Measurements from ENCODE around the gene GRM3. TPM values are rescaled to one million over a fixed set of nuclear protein-coding genes. Genes with fewer than 3 reads are reported as not detected.

GRM3 gene
- total RNA-seq, 3 donors from 2014 or later (not counting 1 experiment from before 2014, with no cell fraction given) = not detected

DNA sequence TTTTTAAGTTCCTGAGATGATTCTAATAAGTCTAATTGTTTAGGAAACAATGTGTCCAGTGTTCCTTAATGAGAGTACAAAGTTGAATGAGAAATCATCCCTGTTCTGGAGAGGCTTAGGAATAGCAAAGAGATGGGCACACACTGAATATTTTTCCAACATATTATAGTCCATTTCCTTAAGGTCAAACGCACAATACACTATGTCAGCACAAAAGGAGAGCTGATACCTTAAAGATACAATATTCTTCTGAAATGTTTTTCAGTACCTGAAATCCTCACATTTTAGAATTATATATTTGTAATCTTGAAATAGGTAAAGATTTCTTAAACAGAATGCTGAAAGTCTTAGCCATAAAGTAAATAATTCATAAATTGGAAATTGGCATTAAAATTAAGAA, 183.2 kb downstream of the GRM3 start:
- Mint-ChIP-seq H3K27ac (no peak overlapping the region), H3K4me3 (no peak overlapping the region), H3K27me3 (ENCODE audit: low read depth in 2 of 2) (peaks cover 0 to 3% of the 10 kb centered on the region in 2 donors), H3K9me3 (no peaks in the 10 kb centered on the region), H3K36me3 (no peaks in the 10 kb centered on the region), H3K4me1 (no peaks in the 10 kb centered on the region)
- ATAC-seq (no peak), DNase-seq (no peak)
- no peaks in the 10 kb centered on the region for H3K4me1 ChIP-seq (ENCODE audit: control insufficient read depth, insufficient read depth, low read length)
- H3K4me3 ChIP-seq (ENCODE audit: low read length) = no peak overlapping the region
- WGBS (ENCODE audit: insufficient coverage) = no CpG with 5 or more reads among the region's 1 CpG
- H3K27me3 ChIP-seq (ENCODE audit: control insufficient read depth, insufficient read depth, low read length) = no peaks in the 10 kb centered on the region
- TF ChIP-seq, protein P1, sequence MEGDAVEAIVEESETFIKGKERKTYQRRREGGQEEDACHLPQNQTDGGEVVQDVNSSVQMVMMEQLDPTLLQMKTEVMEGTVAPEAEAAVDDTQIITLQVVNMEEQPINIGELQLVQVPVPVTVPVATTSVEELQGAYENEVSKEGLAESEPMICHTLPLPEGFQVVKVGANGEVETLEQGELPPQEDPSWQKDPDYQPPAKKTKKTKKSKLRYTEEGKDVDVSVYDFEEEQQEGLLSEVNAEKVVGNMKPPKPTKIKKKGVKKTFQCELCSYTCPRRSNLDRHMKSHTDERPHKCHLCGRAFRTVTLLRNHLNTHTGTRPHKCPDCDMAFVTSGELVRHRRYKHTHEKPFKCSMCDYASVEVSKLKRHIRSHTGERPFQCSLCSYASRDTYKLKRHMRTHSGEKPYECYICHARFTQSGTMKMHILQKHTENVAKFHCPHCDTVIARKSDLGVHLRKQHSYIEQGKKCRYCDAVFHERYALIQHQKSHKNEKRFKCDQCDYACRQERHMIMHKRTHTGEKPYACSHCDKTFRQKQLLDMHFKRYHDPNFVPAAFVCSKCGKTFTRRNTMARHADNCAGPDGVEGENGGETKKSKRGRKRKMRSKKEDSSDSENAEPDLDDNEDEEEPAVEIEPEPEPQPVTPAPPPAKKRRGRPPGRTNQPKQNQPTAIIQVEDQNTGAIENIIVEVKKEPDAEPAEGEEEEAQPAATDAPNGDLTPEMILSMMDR (IDR thresholded peaks at IDR 0.05) = no peak
- no peak overlapping the region for H3K27ac ChIP-seq (ENCODE audit: low read length)
- no peaks in the 10 kb centered on the region for H3K9me3 ChIP-seq (ENCODE audit: control insufficient read depth, insufficient read depth, low read length)
- H3K36me3 ChIP-seq (ENCODE audit: control insufficient read depth, insufficient read depth, low read length) = no peaks in the 10 kb centered on the region
- intact Hi-C loops (cut with micrococcal nuclease) = no loop called here

GRCh38 chr7:86833360-86833759, 189.7 kb downstream of the GRM3 start:
- H3K9me3 Mint-ChIP-seq = peaks cover 3 to 4% of the 10 kb centered on the region in 2 donors
- Histone ChIP-seq H3K36me3 (ENCODE audit: control insufficient read depth, insufficient read depth, low read length) (no peaks in the 10 kb centered on the region), H3K27me3 (ENCODE audit: control insufficient read depth, insufficient read depth, low read length) (no peaks in the 10 kb centered on the region), H3K4me1 (ENCODE audit: control insufficient read depth, insufficient read depth, low read length) (no peaks in the 10 kb centered on the region), H3K4me3 (ENCODE audit: low read length) (no peak overlapping the region), H3K27ac (ENCODE audit: low read length) (no peak overlapping the region), H3K9me3 (ENCODE audit: control insufficient read depth, insufficient read depth, low read length) (no peaks in the 10 kb centered on the region)
- TF ChIP-seq, protein P1 (IDR thresholded peaks at IDR 0.05) = no peak
- intact Hi-C loops (cut with micrococcal nuclease) = no loop called here
- ATAC-seq (no peak), DNase-seq (no peak)
- H3K27me3 Mint-ChIP-seq (ENCODE audit: low read depth in 2 of 2) = no peaks in the 10 kb centered on the region
- no peak overlapping the region for H3K27ac Mint-ChIP-seq
- H3K4me3 Mint-ChIP-seq = no peak overlapping the region
- no peaks in the 10 kb centered on the region for H3K4me1 Mint-ChIP-seq
- WGBS (ENCODE audit: insufficient coverage) = 100% methylated on average over 1 of the region's 3 CpGs
- no peaks in the 10 kb centered on the region for H3K36me3 Mint-ChIP-seq

- 88% methylated on average over 2 of the region's 3 CpGs for WGBS (ENCODE audit: insufficient coverage)
- intact Hi-C loops (cut with micrococcal nuclease) = no loop called here
These were observed 193.5 kb downstream of the GRM3 start for GRCh38 chr7:86837235-86837634.

DNA sequence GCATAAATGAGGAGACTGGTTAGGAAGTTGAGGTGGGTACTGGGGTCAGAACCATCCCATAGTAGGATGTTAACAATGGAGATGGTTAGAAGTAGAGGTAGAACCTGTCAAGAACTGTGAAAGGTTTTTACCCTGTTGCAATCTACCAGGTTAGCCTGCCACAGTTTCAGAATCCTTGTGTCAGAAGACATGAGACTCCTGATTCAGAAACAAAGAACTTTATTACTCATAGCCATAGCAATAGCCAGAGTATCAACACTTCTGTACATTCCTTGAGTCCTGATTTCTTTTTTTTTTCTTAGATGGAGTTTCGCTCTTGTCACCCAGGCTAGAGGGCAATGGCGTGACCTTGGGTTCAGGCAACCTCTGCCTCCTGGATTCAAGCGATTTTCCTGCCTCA, 200.9 kb downstream of the GRM3 start:
- H3K9me3 ChIP-seq (ENCODE audit: control insufficient read depth, insufficient read depth, low read length) = no peaks in the 10 kb centered on the region
- H3K27ac Mint-ChIP-seq = no peak overlapping the region
- H3K27me3 ChIP-seq (ENCODE audit: control insufficient read depth, insufficient read depth, low read length) = no peaks in the 10 kb centered on the region
- no peak overlapping the region for H3K4me3 Mint-ChIP-seq
- peaks cover 2 to 3% of the 10 kb centered on the region in 2 donors for H3K9me3 Mint-ChIP-seq
- WGBS (ENCODE audit: insufficient coverage) = 98% methylated on average over 3 of the region's 3 CpGs
- ATAC-seq (no peak), DNase-seq (no peak)
- no peaks in the 10 kb centered on the region for H3K36me3 Mint-ChIP-seq
- intact Hi-C loops (cut with micrococcal nuclease) = no loop called here
- no peaks in the 10 kb centered on the region for H3K36me3 ChIP-seq (ENCODE audit: control insufficient read depth, insufficient read depth, low read length)
- H3K4me3 ChIP-seq (ENCODE audit: low read length) = no peak overlapping the region
- H3K4me1 ChIP-seq (ENCODE audit: control insufficient read depth, insufficient read depth, low read length) = no peaks in the 10 kb centered on the region
- no peak overlapping the region for H3K27ac ChIP-seq (ENCODE audit: low read length)
- H3K4me1 Mint-ChIP-seq = no peaks in the 10 kb centered on the region
- TF ChIP-seq, protein P1 (IDR thresholded peaks at IDR 0.05) = no peak
- H3K27me3 Mint-ChIP-seq (ENCODE audit: low read depth in 2 of 2) = no peaks in the 10 kb centered on the region

More at GRCh38 chr7:86837235-86837634, 193.5 kb downstream of the GRM3 start:
- no peaks in the 10 kb centered on the region for H3K36me3 ChIP-seq (ENCODE audit: control insufficient read depth, insufficient read depth, low read length)
- Mint-ChIP-seq H3K27me3 (ENCODE audit: low read depth in 2 of 2) (no peaks in the 10 kb centered on the region), H3K4me3 (no peak overlapping the region), H3K27ac (no peak overlapping the region), H3K36me3 (no peaks in the 10 kb centered on the region), H3K4me1 (no peaks in the 10 kb centered on the region), H3K9me3 (peaks cover 4 to 7% of the 10 kb centered on the region in 2 donors)
- no peaks in the 10 kb centered on the region for H3K27me3 ChIP-seq (ENCODE audit: control insufficient read depth, insufficient read depth, low read length)
- no peak overlapping the region for H3K27ac ChIP-seq (ENCODE audit: low read length)
- no peaks in the 10 kb centered on the region for H3K4me1 ChIP-seq (ENCODE audit: control insufficient read depth, insufficient read depth, low read length)
- DNase-seq (no peak), ATAC-seq (no peak)
- no peak overlapping the region for H3K4me3 ChIP-seq (ENCODE audit: low read length)
- no peaks in the 10 kb centered on the region for H3K9me3 ChIP-seq (ENCODE audit: control insufficient read depth, insufficient read depth, low read length)
- TF ChIP-seq, protein P1 (IDR thresholded peaks at IDR 0.05) = no peak
